GM18498 (cell line): Measurements from ENCODE around the gene OCSTAMP.

Source experiments
- ATAC-seq: cut with Tn5 transposase; IDR thresholded peaks from one replicate; pipeline ENCODE4 v1.9.1; 2021; ENCODE audit warnings: mild to moderate bottlenecking, moderate library complexity; ENCODE audit not compliant: unreplicated experiment

OCSTAMP gene, protein sequence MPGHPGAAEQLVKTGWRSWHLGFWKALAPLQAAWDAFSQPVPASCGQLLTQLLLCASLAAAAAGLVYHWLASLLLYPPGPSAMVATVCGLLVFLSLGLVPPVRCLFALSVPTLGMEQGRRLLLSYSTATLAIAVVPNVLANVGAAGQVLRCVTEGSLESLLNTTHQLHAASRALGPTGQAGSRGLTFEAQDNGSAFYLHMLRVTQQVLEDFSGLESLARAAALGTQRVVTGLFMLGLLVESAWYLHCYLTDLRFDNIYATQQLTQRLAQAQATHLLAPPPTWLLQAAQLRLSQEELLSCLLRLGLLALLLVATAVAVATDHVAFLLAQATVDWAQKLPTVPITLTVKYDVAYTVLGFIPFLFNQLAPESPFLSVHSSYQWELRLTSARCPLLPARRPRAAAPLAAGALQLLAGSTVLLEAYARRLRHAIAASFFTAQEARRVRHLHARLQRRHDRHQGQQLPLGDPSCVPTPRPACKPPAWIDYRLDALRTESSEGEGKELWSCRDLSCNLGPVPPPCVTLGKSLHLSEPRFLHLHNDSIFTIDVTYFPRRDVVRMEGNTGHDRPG

DNA sequence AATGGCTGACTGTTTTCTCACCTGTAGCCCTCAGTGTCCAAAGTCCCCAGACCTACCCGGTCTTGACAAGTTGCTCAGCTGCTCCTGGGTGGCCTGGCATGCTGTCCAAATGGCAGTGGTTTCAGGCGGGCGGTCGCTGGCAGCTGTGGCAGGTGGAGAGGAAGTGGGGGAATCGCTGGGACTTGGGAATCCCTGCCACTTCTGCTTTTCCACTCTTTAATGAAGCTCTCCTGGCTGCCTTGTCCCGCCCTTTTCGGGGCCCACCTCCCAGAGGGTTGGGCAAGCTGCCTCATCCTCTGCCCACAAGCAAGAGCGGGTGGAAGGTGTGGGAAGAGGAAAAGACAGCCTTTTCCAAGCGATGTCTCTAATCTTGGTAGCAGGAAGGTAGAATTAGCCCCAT lies at the start of gene OCSTAMP:
OCSTAMP (minus strand) TSS at position 194 of the 400 bp plus-strand sequence; CDS start at position 100, 94 bp downstream.
- no peak for ATAC-seq

DNA sequence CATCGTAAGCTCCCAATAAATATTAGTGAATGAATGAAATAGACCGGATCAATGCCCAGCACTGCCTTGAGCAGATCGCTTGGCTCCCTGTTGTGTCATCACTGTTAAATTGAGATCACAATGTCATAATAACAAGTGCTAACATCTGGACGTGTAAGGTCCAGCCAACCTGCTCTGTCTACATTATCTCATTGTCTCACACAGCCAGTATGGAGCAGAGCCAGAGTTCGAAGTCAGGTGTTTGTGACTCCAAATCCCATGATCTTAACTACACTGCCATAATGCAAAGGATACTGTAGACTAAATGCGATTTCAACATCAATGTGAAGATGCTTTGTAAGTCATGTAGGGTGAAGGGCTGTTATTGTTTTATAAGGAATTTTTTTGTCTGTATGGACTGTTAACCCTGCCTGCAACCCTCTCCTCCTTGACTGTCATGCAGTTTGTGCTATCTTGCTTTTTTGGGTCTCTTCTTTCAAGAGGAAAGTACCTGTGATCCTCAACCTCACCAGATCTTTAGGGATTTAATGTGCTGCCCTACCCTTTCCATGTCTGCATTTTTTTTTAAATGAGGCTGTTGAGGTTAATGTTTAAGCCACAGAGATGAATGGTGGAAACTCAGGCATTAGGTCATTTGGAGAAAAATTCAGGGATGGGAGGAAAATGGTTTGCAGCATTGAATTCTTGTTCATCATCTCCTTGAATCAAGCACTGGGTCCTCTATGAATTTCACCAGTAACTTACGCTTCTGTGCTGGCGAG lies 49.0 kb upstream of the OCSTAMP start:
- no peak for ATAC-seq

DNA sequence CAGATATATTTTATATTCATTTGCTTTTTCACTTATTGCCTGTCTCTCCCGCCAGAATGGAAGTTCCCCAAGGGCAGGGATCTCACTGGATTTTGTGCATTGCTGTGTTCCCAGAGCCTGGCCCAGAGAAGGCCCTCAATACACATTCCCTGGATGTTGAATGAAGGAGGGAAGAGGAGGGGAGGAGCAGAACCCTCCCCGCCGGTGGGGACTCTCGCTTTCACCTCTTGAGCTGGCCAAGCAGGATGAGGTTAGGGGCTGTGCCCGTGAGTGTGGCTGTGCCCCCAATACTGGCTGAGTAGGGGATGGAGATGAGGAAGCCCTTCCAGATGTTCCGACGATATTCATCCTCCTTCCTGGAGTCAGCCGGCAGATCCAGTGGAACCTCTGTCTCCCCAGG lies 45.5 kb upstream of the OCSTAMP start:
- no peak for ATAC-seq

DNA sequence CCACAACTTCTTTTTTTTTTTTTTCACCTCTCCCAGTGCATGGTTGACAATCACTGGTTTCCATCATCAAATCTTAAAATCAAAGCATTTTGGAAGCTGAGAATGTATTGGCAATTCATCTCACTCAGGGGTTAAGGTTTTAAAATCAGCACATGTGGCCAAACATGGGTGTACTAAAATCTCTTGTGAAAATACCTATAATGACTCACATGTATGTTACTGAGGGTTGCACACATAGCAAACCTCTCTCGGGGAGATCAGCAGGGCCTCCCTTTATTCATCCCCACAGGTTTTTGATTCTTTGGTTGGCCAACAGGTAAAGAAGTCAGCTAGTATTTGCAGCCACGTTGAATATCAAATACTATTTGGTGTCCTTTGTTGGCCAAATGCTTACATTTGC lies 44.3 kb upstream of the OCSTAMP start:
- ATAC-seq: no peak

DNA sequence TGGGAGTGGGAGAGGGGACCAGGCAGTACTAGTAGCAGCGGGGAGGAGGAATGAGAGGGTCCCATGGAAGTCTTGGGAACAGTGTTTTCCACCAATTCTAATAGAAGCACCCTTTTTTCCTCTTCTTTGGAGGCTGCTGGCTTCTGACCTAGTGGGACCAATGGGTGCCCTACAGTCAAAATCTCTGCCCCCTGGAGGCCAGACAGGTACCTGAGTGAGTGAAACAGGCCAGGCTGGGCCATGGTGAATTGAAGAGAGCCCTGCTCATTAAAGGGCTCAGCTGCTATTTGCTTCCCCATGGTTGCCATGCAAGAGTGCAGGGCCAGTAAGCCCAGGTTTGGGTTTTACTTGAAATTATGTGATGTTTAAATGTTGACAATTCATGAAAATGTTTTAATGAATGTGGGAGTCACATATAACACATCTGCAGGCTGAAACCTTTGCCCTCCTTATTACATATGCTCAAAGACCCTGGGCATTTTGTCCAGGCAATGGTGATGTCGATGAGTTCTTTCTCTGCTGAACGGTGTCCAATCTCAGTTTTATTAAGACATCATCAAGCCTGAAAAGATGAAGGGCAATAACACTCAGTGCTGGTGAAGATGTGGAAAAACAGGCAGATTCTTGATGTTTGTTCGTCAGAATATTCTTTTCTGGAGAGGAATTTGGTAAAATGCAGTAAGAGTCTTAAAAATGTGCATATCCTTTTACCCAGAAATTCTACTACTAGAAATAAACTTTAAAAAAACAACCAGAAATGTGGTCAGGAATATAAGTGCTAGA lies 42.3 kb upstream of the OCSTAMP start:
- no peak for ATAC-seq

DNA sequence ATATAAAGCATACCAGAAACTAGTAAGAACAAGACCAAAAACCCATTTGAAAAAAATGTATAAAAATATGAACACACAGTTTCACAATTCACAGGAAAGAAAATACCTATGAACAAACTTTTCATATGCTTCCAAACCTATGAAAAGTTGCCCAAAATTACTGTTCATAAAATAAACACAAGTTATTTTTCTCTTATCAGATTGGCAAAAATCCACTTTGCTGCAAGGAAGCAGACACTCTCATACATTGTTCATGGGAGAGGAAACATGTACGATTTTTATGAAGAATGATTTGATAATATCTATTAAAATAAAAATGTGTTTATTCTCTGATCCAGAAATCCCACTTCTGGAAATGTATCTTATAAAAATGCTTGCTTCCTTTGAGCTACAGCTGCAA lies 40.0 kb upstream of the OCSTAMP start:
- ATAC-seq: no peak

DNA sequence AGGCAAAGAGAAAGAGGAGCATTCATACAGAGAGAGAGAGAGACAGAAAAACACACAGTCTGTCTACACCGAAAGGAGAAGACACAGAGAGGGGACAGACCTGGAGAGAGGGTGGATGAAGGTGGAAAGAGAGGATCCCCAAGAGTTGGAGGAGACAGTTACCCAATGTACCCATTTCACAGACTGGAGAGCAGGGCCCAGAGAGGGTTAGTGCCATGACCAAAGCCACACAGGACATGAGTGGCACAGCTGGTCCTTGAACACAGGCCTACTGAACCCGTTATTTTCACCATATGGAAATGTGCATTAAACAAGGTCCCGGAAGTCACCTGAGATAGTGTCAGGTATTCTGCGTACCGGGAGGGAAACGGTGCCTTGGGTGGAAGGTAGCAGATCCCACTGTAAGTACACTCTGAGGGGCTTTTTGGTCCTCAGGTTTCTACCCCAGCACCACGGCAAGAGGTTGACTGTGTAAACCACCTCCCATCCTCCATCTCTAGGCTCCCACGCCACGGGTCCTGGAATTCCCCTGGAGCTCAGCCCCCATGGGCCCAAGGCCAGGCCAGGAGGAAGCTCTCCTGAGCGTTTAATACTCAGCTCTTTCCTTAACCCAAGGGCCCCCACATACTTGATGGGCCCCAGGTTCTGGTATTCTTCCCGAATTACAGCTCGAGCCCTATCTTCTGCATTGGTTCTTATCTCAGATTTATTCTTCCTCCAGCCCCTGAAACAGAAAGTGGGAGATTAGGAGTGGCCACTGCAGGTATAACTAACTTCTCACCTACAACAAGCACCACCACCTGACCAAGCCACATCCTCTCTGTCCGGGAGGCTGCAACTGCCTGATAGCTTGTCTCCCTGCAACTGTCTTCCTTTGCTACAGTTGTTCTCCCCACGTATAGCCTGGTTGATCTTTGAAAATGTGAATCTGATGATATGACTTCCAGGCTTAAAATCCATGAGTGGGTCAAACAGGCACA lies 38.4 kb upstream of the OCSTAMP start:
- no peak for ATAC-seq

DNA sequence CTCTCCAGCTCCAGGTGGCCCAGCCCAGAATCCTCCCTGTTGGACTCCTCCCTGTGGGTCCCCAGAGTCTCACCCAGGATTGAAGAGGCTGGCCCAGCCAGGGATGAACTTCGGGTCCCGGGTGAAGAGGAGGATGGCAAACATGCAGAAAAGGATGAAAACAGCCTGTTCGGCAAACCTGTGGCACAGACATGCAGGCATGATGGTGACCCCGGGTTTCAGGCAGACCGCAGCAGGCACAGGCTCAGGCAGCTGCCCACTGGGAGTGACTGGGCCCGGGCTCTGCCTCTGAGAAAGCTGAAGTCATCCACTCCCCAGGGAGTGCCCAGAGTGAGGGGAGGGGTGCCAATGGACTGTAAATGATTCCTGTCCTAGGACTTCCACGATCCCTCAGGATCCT lies 37.5 kb upstream of the OCSTAMP start:
- ATAC-seq: no peak

DNA sequence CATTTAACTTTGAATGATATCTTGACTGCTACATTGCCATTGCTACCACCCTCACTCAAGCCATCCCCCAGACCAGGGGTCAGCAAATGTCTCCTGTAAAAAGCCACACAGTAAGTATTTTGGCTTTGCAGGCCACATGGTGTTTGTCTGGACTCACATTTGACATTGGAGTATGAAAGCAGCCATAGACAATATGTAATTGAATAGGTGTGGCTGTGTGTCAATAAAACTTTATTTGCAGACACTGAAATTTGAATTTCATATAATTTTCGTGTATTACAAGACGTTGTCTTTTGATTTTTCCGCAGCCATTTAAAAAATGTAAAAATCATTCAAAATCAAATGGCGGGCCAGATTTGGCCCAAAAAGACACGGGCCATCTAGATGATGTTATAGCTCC lies 36.3 kb upstream of the OCSTAMP start:
- ATAC-seq: no peak

DNA sequence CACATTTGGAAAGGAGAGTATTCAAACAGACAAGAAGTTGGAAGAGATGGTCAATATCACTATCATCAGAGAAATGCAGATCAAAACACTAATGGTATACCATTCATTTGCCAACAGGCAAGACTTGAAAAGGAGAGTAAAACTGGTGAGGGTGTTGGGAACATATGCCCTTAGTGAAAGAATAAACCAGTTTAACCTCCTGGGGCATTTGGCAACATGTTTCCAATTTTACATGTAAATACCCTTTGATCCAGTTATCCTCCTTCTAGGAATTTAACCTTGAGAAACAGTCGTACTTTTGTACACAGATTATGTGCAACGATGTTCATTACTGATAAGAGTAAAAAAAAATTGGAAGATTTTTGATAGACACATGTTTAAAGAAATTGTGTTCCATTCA lies 34.1 kb upstream of the OCSTAMP start:
- ATAC-seq: no peak

DNA sequence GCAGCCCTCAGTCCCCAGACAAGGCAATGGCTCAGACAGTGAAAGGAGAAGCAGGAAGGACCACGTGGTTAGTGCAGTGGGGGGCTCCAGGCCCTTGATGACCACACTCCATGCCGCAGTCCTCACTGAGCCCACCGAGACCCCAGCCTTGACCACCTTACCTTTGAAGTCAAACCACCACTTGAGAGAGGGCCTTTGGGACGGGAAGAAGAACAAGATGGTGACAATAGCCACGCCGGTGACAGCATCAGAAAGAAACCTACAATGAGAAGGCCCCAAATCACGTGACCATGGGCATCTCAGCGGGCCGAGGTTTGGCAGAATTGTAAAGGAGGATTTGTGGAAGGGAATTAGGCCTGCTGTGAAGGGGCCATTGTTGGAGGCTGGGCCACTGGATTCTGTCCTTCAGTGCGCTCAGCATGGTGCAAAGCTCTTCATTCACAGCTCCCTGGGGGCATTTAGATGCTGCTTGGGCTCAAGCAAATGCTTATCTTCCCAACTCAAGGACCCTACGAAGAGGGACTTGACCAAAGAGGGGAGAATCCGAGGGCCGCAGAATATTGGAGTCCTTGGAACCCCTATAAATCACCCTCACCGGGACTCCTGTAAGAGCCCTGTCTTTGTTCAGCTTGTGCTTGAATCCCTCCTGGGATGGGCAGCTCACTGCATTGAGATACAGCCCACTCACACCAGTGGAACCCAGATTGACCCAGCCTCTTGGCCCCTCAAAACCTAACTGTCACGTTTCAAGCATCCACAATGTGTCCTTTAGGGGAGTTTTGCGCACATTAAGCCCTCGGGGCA lies 33.2 kb upstream of the OCSTAMP start:
- no peak for ATAC-seq

DNA sequence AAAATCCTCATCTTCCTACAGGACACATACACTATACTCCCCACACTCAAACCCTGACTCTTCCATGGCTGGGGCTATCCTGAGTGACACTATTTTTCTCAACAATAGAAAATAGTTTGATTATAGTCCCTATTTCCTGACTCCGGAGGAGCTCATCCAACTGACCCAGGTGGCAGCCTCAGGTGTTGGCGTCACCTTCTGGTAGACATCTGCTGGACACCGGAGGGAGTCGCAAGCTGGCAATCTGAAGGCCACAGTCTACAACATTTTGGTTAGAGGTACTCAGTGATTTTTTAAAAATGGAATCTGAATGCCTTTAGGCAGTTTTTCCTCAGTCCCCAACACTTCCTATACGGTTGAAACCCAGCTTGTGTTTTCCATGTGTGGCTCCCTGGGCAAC lies 32.2 kb upstream of the OCSTAMP start:
- no peak for ATAC-seq

DNA sequence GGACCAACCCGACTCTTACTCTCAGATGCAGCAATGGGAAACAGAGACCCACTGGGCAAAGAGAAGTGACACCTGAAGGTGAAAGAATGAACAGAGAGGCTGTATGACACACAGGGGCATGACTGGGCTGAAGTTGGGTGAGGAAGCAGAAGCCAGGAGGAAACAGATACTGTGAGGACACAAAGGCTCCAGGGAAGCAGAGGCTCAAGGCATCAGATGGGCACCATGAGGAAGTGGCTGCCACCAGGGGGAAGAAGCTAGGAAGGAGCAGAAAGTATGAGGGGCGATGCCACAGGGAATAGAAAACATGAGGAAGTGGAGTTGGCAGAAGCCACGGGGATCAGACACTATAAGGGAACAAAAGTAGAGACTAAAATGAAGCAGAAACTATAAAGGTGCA lies 30.9 kb upstream of the OCSTAMP start:
- ATAC-seq: no peak

DNA sequence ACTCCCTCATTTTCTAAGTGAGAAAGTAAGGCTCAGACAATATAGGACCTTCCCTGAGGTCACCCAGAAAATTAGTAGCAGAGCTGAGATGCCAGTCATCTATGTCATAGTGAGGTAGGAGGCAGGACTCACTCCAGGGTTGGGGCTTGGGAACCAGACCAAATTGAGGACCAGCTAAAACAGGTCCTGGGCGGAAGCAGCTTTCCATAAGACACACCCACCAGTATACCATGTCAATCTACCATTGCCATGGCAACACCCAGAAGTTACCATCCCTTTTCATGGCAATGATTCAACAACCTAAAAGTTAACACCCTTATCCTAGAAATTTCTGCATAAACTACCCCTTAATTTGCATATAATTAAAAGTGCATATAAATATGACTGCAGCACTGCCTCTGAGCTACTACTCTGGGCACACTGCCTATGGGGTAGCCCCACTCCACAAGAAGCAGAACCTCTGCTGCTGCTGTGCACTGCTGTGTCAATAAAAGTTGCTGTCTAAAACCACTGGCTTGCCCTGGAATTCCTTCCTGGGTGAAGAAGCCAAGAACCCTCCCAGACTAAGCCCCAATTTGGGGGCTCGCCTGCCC lies 30.3 kb upstream of the OCSTAMP start:
- ATAC-seq: no peak

DNA sequence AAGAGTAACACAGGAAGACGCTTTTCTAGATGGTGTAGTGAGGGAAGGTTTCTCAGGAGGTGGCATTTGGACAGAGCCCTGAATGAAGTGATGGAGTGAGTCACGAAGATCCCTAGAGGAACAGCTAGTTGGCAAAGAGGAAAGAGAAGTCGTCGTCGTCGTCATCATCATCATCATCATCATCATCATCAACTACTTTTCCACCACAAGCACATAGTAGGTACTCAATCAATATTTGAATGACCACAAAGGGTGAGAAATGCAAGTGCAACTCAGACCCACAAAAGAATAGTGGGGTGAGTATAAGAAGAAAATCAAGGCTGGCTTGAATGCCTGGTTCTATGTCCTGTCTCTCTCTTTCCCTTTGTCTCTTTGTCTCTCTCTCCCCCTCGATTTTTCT lies 28.3 kb upstream of the OCSTAMP start:
- ATAC-seq: no peak

DNA sequence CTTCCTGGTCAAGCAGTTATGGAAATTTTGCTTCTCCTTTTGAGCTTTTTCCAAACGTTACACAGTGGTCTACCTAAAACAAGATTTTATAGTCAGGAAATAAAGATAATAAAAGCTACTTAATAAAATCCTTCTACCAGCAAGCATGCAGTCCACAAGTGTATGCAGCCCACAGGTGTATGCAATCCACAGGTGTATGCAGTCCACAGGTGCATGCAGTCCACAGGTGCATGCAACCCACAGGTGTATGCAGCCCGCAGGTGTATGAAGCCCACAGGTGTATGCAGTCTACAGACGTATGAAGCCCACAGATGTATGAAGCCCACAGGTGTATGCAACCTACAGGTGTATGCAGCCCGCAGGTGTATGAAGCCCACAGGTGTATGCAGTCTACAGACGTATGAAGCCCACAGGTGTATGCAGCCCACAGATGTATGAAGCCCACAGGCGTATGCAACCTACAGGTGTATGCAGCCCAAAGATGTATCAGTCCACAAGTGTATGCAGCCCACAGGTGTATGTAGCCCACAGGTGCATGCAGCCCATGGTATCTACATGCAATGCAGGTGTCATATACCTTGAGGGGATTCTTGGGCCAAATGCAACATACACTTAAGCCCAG lies 26.4 kb upstream of the OCSTAMP start:
- no peak for ATAC-seq

DNA sequence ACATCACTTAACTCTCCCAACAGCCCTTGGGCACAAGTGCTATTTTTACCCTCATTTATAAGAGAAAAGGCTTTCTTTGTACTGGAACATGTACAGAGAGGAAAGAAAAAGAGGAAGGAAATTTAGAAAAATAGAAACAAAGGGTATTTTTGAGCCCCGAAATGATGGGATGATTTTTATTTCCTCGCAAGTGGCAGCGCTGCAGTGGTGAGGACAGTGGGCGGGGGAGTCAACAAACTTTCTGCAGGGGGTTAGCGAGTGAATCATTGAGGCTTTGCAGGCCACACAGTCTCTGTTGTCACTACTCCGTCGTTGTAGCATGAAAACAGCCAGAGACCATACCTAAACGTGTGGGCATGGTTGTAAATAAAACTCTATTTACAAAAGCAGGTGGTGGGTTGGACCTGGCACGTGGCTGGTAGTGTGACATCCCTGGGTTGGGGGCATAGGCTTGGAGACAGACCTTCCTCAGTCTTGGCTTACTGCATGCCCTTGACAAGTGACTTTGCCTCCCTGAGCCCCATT lies 25.5 kb upstream of the OCSTAMP start:
- ATAC-seq: no peak

DNA sequence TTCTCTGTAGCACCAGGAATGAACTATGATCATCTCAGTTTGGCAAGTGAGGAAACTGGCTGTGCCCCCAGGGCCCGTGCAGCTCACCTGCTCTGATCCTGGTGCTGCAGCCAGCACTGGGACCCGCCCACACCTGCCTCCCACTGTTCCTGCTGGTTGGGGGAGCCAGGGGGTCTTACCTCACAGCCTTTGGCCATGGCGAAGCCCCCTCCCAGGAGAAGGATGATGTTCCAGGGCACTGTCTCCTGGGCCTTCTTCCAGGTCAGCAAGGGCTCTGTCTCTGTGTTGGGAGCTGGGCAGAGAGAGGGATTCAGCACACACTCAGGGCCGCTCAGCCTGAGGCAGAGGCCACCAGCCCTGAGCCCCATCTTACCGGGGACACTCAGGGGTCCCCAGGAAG lies 24.9 kb upstream of the OCSTAMP start:
- no peak for ATAC-seq
